Parathyroid adenoma (tissue), 2 donors: ENCODE measurements around the gene SIRPD.

Experiments
- H2AFZ ChIP-seq: fragments of 300-600 bp; sonication (generic); one replicate; pipeline ENCODE4 v1.7.0; 2017; ENCODE audit warnings: antibody characterized with exemption, mild to moderate bottlenecking
- H3K27ac ChIP-seq: fragments of 300-600 bp; sonication (generic); one replicate; pipeline ENCODE4 v1.7.0; 2017
- H3K27me3 ChIP-seq: fragments of 300-600 bp; sonication (generic); one replicate; pipeline ENCODE4 v1.7.0; 2017; ENCODE audit warnings: low read length; ENCODE audit not compliant: control insufficient read depth, insufficient read depth
- H3K36me3 ChIP-seq: fragments of 300-600 bp; sonication (generic); one replicate; pipeline ENCODE4 v1.7.0; 2017; ENCODE audit warnings: low read length; ENCODE audit not compliant: control insufficient read depth, insufficient read depth
- H3K4me1 ChIP-seq: fragments of 300-600 bp; sonication (generic); one replicate; pipeline ENCODE4 v1.7.0; 2017; ENCODE audit warnings: control low read depth
- H3K4me2 ChIP-seq: fragments of 300-600 bp; sonication (generic); one replicate; pipeline ENCODE4 v1.7.0; 2017; ENCODE audit warnings: low read length
- H3K4me3 ChIP-seq: fragments of 300-600 bp; sonication (generic); one replicate; pipeline ENCODE4 v1.7.0; 2017; ENCODE audit warnings: low read depth, low read length
- H3K79me2 ChIP-seq: fragments of 300-600 bp; sonication (generic); one replicate; pipeline ENCODE4 v1.7.0; 2017; ENCODE audit warnings: control low read depth
- H3K9ac ChIP-seq: fragments of 300-600 bp; sonication (generic); one replicate; pipeline ENCODE4 v1.7.0; 2017; ENCODE audit warnings: mild to moderate bottlenecking
- H3K9me3 ChIP-seq: fragments of 300-600 bp; sonication (generic); one replicate; pipeline ENCODE4 v1.7.0; 2017; ENCODE audit warnings: low read length; ENCODE audit not compliant: control insufficient read depth
- CTCF ChIP-seq: fragments of 300-600 bp; sonication (generic); IDR thresholded peaks from one replicate; pipeline ENCODE4 v1.7.0; 2017; ENCODE audit warnings: antibody characterized with exemption, mild to moderate bottlenecking
- donor health status: primary hyperparathyroidism.

Gene SIRPD

GRCh38 chr20:1526310-1526709 is 31.2 kb downstream of the SIRPD start:
- H2AFZ ChIP-seq, result no peak overlapping the region
- no peak overlapping the region for H3K4me2 ChIP-seq
- no peaks in the 10 kb centered on the region for H3K27me3 ChIP-seq
- no peaks in the 10 kb centered on the region for H3K9me3 ChIP-seq
- no peaks in the 10 kb centered on the region for H3K36me3 ChIP-seq
- no peak overlapping the region for H3K27ac ChIP-seq
- no peak overlapping the region for H3K4me3 ChIP-seq
- no peaks in the 10 kb centered on the region for H3K4me1 ChIP-seq
- H3K79me2 ChIP-seq, result no peaks in the 10 kb centered on the region
- no peak for TF ChIP-seq CTCF
- H3K9ac ChIP-seq, result no peak overlapping the region

- Histone ChIP-seq H3K9ac (no peak overlapping the region), H3K4me3 (no peak overlapping the region), H3K27me3 (no peaks in the 10 kb centered on the region), H3K36me3 (no peaks in the 10 kb centered on the region), H3K4me2 (no peak overlapping the region), H3K27ac (no peak overlapping the region), H2AFZ (no peak overlapping the region), H3K79me2 (no peaks in the 10 kb centered on the region), H3K4me1 (no peaks in the 10 kb centered on the region), H3K9me3 (no peaks in the 10 kb centered on the region)
- TF ChIP-seq CTCF, result no peak
These were observed 33.5 kb downstream of the SIRPD start for GRCh38 chr20:1524004-1524403.

- Histone ChIP-seq H2AFZ (no peak overlapping the region), H3K9ac (no peak overlapping the region), H3K27me3 (no peaks in the 10 kb centered on the region), H3K9me3 (no peaks in the 10 kb centered on the region), H3K4me3 (no peak overlapping the region), H3K4me1 (no peaks in the 10 kb centered on the region), H3K27ac (no peak overlapping the region), H3K79me2 (no peaks in the 10 kb centered on the region), H3K36me3 (no peaks in the 10 kb centered on the region), H3K4me2 (no peak overlapping the region)
- TF ChIP-seq CTCF, result no peak
These were observed 40.5 kb downstream of the SIRPD start for GRCh38 chr20:1517010-1517409.

GRCh38 chr20:1513801-1514200 is 43.7 kb downstream of the SIRPD start:
- Histone ChIP-seq H3K9me3 (no peaks in the 10 kb centered on the region), H3K4me1 (no peaks in the 10 kb centered on the region), H3K79me2 (no peaks in the 10 kb centered on the region), H2AFZ (no peak overlapping the region), H3K27me3 (no peaks in the 10 kb centered on the region), H3K4me2 (no peak overlapping the region), H3K36me3 (no peaks in the 10 kb centered on the region), H3K27ac (no peak overlapping the region), H3K4me3 (no peak overlapping the region), H3K9ac (no peak overlapping the region)
- TF ChIP-seq CTCF, result no peak

- Histone ChIP-seq H3K27me3 (no peaks in the 10 kb centered on the region), H3K9me3 (no peaks in the 10 kb centered on the region), H3K27ac (no peak overlapping the region), H3K4me1 (no peaks in the 10 kb centered on the region), H2AFZ (no peak overlapping the region), H3K79me2 (no peaks in the 10 kb centered on the region), H3K4me2 (no peak overlapping the region), H3K36me3 (no peaks in the 10 kb centered on the region), H3K4me3 (no peak overlapping the region), H3K9ac (no peak overlapping the region)
- TF ChIP-seq CTCF, result no peak
These were observed 48.3 kb downstream of the SIRPD start for GRCh38 chr20:1509237-1509636.
